GM13977 (cell line): ENCODE measurements around the gene SPEF2.

ENCODE experiments used
- DNase-seq: peaks from one replicate; pipeline ENCODE4 v3.0.0; 2012; ENCODE audit warnings: low spot score
- CTCF ChIP-seq: IDR thresholded peaks from 2 replicates; pipeline ENCODE4 v1.5.1; 2012; ENCODE audit warnings: mild to moderate bottlenecking, control low read depth; ENCODE audit not compliant: insufficient read depth; ENCODE audit errors: extremely low read depth, missing control alignments
- in situ Hi-C: fragments of 300-500 bp; cut with MboI; formaldehyde crosslinking; loops from one replicate; pipeline ENCODE4 v1.12.0; 2022; ENCODE audit warnings: low sequenced_read_pairs, low pct_unique_long_range_greater_than_20kb, mixed read lengths, inconsistent platforms; ENCODE audit not compliant: unreplicated experiment

SPEF2 gene

GRCh38 chr5:35745660-35746059 is 128.0 kb downstream of the SPEF2 start:
- in situ Hi-C loops, result no loop called here
- TF ChIP-seq CTCF, result no peak
- DNase-seq, result no peak

GRCh38 chr5:35752012-35752411 is 134.3 kb downstream of the SPEF2 start:
- TF ChIP-seq CTCF, result no peak
- in situ Hi-C loops, result no loop called here
- no peak for DNase-seq

GRCh38 chr5:35753500-35753899 is 135.8 kb downstream of the SPEF2 start:
- in situ Hi-C loops, result no loop called here
- TF ChIP-seq CTCF, result no peak
- DNase-seq, result no peak

GRCh38 chr5:35754481-35754880 is 136.8 kb downstream of the SPEF2 start:
- TF ChIP-seq CTCF, result no peak
- DNase-seq, result no peak
- in situ Hi-C loops, result no loop called here

- in situ Hi-C loops, result no loop called here
- TF ChIP-seq CTCF, result no peak
- DNase-seq, result no peak
These were observed 138.3 kb downstream of the SPEF2 start for GRCh38 chr5:35755966-35756365.

GRCh38 chr5:35758151-35758724 is 140.6 kb downstream of the SPEF2 start:
- DNase-seq, result no peak
- no peak for TF ChIP-seq CTCF
- in situ Hi-C loops, result no loop called here

- no peak for DNase-seq
- in situ Hi-C loops, result no loop called here
- no peak for TF ChIP-seq CTCF
These were observed 143.9 kb downstream of the SPEF2 start for GRCh38 chr5:35761541-35761940.
